SK-N-SH treated with all-trans-retinoic acid at 6 μM for 48 hours (cell line): ENCODE measurements around the gene PRKG1.

Experiments
- ATAC-seq: fragments of 200-7000 bp; cut with Tn5 transposase; 3 replicates; pipeline ENCODE4 v1.9.1; 2020; ENCODE audit warnings: mild to moderate bottlenecking, moderate library complexity
- ARNTL ChIP-seq: fragments of 450-650 bp; formaldehyde crosslinking; IDR thresholded peaks from 2 replicates; pipeline ENCODE4 v1.5.0; 2020; ENCODE audit warnings: low read depth, mild to moderate bottlenecking, moderate library complexity, borderline replicate concordance
- BACH2 ChIP-seq: fragments of 250-450 bp; sonication (Bioruptor Pico); IDR thresholded peaks from 2 replicates; pipeline ENCODE4 v1.9.0; 2021; ENCODE audit warnings: mild to moderate bottlenecking, borderline replicate concordance
- CSDC2 ChIP-seq: fragments of 250-450 bp; sonication (Bioruptor Pico); IDR thresholded peaks from 2 replicates; pipeline ENCODE4 v1.5.0; 2020; ENCODE audit warnings: mild to moderate bottlenecking, moderate library complexity
- GLIS3 ChIP-seq: fragments of 250-450 bp; sonication (Bioruptor Pico); IDR thresholded peaks from 2 replicates; pipeline ENCODE4 v1.5.0; 2020; ENCODE audit warnings: mild to moderate bottlenecking, moderate library complexity
- ISL1 ChIP-seq: fragments of 250-450 bp; sonication (Bioruptor Pico); IDR thresholded peaks from 2 replicates; pipeline ENCODE4 v2.1.2; 2022; ENCODE audit warnings: mild to moderate bottlenecking, moderate library complexity
- OSR1 ChIP-seq: fragments of 250-450 bp; sonication (Bioruptor Pico); IDR thresholded peaks from 2 replicates; pipeline ENCODE4 v1.8.0; 2022; ENCODE audit warnings: moderate library complexity, mild to moderate bottlenecking, inconsistent platforms
- POU6F1 ChIP-seq: fragments of 250-450 bp; sonication (Bioruptor Pico); IDR thresholded peaks from 2 replicates; pipeline ENCODE4 v1.8.0; 2021; ENCODE audit warnings: low read depth, mild to moderate bottlenecking, moderate library complexity, borderline replicate concordance
- RARB ChIP-seq: fragments of 250-450 bp; sonication (Bioruptor Pico); IDR thresholded peaks from 2 replicates; pipeline ENCODE4 v1.8.0; 2021; ENCODE audit warnings: mild to moderate bottlenecking, moderate library complexity
- SNAI2 ChIP-seq: fragments of 250-450 bp; sonication (Bioruptor Pico); IDR thresholded peaks from 2 replicates; pipeline ENCODE4 v1.5.0; 2020; ENCODE audit warnings: mild to moderate bottlenecking, moderate library complexity
- TCF4 ChIP-seq: fragments of 250-450 bp; sonication (Bioruptor Pico); IDR thresholded peaks from 2 replicates; pipeline ENCODE4 v1.8.0; 2021; ENCODE audit warnings: mild to moderate bottlenecking, moderate library complexity, borderline replicate concordance
- TOX ChIP-seq: fragments of 250-450 bp; sonication (Bioruptor Pico); IDR thresholded peaks from 2 replicates; pipeline ENCODE4 v1.8.0; 2021; ENCODE audit warnings: mild to moderate bottlenecking, moderate library complexity, borderline replicate concordance
- ZC3H10 ChIP-seq: fragments of 250-450 bp; sonication (Bioruptor Pico); IDR thresholded peaks from 2 replicates; pipeline ENCODE4 v1.5.1; 2021; ENCODE audit warnings: mild to moderate bottlenecking, moderate library complexity
- ZFP30 ChIP-seq: fragments of 450-650 bp; formaldehyde crosslinking; IDR thresholded peaks from 2 replicates; pipeline ENCODE4 v1.5.0; 2022; ENCODE audit warnings: mild to moderate bottlenecking, moderate library complexity
- ZNF565 ChIP-seq: fragments of 450-650 bp; formaldehyde crosslinking; conservative IDR thresholded peaks from 2 replicates; pipeline ENCODE4 v1.5.0; 2020; ENCODE audit warnings: low read depth, mild to moderate bottlenecking, moderate library complexity
- ZNF70 ChIP-seq: fragments of 450-650 bp; formaldehyde crosslinking; IDR thresholded peaks from 2 replicates; pipeline ENCODE4 v1.5.0; 2020; ENCODE audit warnings: mild to moderate bottlenecking, moderate library complexity
- TF ChIP-seq, protein P1 (sequence below): fragments of 250-450 bp; sonication (Bioruptor Pico); IDR thresholded peaks from 2 replicates; pipeline ENCODE4 v1.5.1; 2020; ENCODE audit warnings: low read depth, mild to moderate bottlenecking, moderate library complexity
- TF ChIP-seq, protein P2 (sequence below): fragments of 250-450 bp; sonication (Bioruptor Pico); IDR thresholded peaks from 2 replicates; pipeline ENCODE4 v1.8.0; 2020; ENCODE audit warnings: mild to moderate bottlenecking, moderate library complexity, borderline replicate concordance
- TF ChIP-seq, protein P3 (sequence below): fragments of 250-450 bp; sonication (Bioruptor Pico); IDR thresholded peaks from 2 replicates; pipeline ENCODE4 v1.5.1; 2021; ENCODE audit warnings: mild to moderate bottlenecking, moderate library complexity

The PRKG1 gene

GRCh38 chr10:51838471-51838870, 764.2 kb downstream of the PRKG1 start (continued):
- TF ChIP-seq, protein P1, sequence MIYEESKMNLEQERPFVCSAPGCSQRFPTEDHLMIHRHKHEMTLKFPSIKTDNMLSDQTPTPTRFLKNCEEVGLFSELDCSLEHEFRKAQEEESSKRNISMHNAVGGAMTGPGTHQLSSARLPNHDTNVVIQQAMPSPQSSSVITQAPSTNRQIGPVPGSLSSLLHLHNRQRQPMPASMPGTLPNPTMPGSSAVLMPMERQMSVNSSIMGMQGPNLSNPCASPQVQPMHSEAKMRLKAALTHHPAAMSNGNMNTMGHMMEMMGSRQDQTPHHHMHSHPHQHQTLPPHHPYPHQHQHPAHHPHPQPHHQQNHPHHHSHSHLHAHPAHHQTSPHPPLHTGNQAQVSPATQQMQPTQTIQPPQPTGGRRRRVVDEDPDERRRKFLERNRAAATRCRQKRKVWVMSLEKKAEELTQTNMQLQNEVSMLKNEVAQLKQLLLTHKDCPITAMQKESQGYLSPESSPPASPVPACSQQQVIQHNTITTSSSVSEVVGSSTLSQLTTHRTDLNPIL, result no peak
- no peak for TF ChIP-seq ARNTL (CRISPR knock-in tag)
- no peak for TF ChIP-seq TCF4
- TF ChIP-seq, all 23 proteins: peak for 0

DNA sequence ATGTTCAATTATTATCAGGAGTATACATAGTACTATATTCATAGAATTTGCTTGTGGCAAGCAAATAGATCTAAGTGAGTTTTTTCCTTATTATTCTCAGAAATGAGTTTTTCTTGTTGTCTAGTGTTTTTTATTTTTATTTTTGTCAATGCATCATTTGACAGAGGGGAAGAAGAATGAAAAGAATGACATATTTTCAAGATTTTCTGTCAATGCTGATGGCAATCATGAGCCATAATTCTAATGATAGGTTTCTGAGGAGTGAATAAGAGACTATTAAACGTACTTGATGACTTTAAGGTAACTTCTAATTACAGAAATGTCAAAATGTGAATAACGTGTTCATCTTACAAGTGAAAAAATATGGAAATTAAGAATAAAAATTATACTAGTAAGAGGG, 769.7 kb downstream of the PRKG1 start:
- ATAC-seq, result no peak

DNA sequence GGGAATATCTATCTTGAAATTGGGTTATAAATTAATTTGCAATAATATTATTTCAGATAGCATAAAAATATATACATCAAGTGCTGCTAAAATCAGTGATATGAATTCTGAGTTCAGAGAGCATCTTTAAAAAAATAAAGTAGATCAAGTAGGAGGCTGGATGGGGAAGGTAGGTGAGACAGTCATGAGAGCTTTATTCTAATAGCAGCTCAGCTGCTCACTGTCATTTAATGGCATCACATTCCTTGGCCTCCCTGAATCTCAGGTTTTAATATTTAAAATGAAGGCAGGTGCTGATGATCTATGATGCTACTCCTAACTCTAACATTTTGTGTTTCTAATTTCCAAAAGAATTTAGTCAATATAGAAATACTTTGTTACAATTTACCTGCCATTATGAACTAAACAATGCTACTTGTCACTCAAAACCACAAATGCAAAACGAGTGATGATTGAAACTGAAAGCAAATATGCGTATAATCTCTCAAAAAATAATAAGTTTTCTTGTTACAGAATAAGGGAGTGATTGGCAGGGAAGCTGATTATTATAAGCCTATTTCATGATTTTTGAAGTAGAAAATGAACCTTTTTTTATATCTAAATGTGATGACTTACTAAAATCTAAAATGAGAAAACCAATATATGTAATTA, 772.7 kb downstream of the PRKG1 start:
- TF ChIP-seq ARNTL (CRISPR knock-in tag), result no peak
- no peak for TF ChIP-seq TOX (CRISPR knock-in tag)
- TF ChIP-seq, protein P2, sequence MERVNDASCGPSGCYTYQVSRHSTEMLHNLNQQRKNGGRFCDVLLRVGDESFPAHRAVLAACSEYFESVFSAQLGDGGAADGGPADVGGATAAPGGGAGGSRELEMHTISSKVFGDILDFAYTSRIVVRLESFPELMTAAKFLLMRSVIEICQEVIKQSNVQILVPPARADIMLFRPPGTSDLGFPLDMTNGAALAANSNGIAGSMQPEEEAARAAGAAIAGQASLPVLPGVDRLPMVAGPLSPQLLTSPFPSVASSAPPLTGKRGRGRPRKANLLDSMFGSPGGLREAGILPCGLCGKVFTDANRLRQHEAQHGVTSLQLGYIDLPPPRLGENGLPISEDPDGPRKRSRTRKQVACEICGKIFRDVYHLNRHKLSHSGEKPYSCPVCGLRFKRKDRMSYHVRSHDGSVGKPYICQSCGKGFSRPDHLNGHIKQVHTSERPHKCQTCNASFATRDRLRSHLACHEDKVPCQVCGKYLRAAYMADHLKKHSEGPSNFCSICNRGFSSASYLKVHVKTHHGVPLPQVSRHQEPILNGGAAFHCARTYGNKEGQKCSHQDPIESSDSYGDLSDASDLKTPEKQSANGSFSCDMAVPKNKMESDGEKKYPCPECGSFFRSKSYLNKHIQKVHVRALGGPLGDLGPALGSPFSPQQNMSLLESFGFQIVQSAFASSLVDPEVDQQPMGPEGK (CRISPR knock-in tag), result no peak
- TF ChIP-seq ZC3H10 (CRISPR knock-in tag), result no peak
- no peak for TF ChIP-seq ZNF70 (CRISPR knock-in tag)
- TF ChIP-seq ZNF565 (CRISPR knock-in tag), result no peak
- no peak for ATAC-seq

More for the DNA sequence above, 769.7 kb downstream of the PRKG1 start:
- TF ChIP-seq, protein P3, sequence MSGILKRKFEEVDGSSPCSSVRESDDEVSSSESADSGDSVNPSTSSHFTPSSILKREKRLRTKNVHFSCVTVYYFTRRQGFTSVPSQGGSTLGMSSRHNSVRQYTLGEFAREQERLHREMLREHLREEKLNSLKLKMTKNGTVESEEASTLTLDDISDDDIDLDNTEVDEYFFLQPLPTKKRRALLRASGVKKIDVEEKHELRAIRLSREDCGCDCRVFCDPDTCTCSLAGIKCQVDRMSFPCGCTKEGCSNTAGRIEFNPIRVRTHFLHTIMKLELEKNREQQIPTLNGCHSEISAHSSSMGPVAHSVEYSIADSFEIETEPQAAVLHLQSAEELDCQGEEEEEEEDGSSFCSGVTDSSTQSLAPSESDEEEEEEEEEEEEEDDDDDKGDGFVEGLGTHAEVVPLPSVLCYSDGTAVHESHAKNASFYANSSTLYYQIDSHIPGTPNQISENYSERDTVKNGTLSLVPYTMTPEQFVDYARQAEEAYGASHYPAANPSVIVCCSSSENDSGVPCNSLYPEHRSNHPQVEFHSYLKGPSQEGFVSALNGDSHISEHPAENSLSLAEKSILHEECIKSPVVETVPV (CRISPR knock-in tag), result no peak
- TF ChIP-seq ZC3H10 (CRISPR knock-in tag) (no peak), OSR1 (CRISPR knock-in tag) (no peak), CSDC2 (CRISPR knock-in tag) (no peak), TCF4 (no peak), GLIS3 (CRISPR knock-in tag) (no peak), ZNF565 (CRISPR knock-in tag) (no peak), ZFP30 (CRISPR knock-in tag) (no peak), BACH2 (CRISPR knock-in tag) (no peak), RARB (CRISPR knock-in tag) (no peak)
- TF ChIP-seq, protein P2 (CRISPR knock-in tag), result no peak

DNA sequence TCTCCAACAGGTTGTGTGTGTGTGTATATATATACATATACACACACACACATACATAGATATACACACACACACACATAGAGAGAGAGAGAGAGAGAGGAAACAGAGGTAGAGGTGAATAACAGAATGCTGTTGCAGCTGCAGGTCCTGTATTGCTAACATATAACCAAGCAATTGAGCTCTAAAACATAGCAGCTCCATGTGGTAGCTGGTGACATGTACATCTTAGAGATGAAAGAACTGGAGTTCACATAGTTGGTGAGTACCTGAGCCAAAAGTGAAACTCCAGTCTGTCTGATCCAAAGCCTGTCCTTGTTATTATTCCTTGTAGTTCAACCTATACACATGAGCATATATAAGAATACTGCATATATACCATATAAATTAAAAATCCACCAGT, 778.0 kb downstream of the PRKG1 start:
- TF ChIP-seq ISL1 (CRISPR knock-in tag), result no peak
- no peak for TF ChIP-seq GLIS3 (CRISPR knock-in tag)
- TF ChIP-seq POU6F1 (CRISPR knock-in tag), result no peak
- no peak for TF ChIP-seq ZC3H10 (CRISPR knock-in tag)
- TF ChIP-seq, protein P2 (CRISPR knock-in tag), result no peak
- no peak for TF ChIP-seq OSR1 (CRISPR knock-in tag)
- TF ChIP-seq SNAI2, result no peak
- no peak for TF ChIP-seq TOX (CRISPR knock-in tag)
- TF ChIP-seq TCF4, result no peak
- TF ChIP-seq CSDC2 (CRISPR knock-in tag), result no peak
- TF ChIP-seq, protein P3 (CRISPR knock-in tag), result no peak
- TF ChIP-seq, protein P1, result no peak
- no peak for TF ChIP-seq ZFP30 (CRISPR knock-in tag)
- TF ChIP-seq, all 23 proteins: peak for 0
- ATAC-seq, result no peak
